Panc1 (cell line): ENCODE results near the gene NEMP1. TPM values are rescaled to one million over a fixed set of nuclear protein-coding genes. Genes with fewer than 3 reads are reported as not detected.

ENCODE experiments used
- ATAC-seq: fragments of 200-7000 bp; cut with Tn5 transposase; 2 replicates; pipeline ENCODE4 v1.9.1; 2020; ENCODE audit warnings: mild to moderate bottlenecking, moderate library complexity
- BruUV-seq: library from RNA; stranded (reverse); fragments of 400-500 nt; replicated peaks from 2 replicates; lab custom pipeline; 2021; lab: Mats Ljungman, UMichigan
- CTCF ChIA-PET: fragments of 300-600 bp; sonication (Branson Sonifier 250); formaldehyde crosslinking; loops from one replicate; lab custom pipeline; 2022; ENCODE audit warnings: antibody characterized with exemption; lab: Charles Lee
- POLR2A ChIA-PET: fragments of 300-600 bp; sonication (Branson Sonifier 250); formaldehyde crosslinking; loops from one replicate; lab custom pipeline; 2022; ENCODE audit warnings: antibody characterized with exemption; lab: Charles Lee
- DNase-seq: peaks from one replicate; pipeline ENCODE4 v3.0.0-alpha.2; 2010; ENCODE audit warnings: low read depth, low spot score
- H3K27ac ChIP-seq: 2 replicates; pipeline ENCODE4 v1.5.1; 2011; ENCODE audit warnings: mild to moderate bottlenecking, low read length, inconsistent platforms
- H3K27me3 ChIP-seq: fragments of 200-500 bp; sonication (Bioruptor generic); 2 replicates; pipeline ENCODE4 v1.6.0; 2014; ENCODE audit warnings: low read length, inconsistent platforms; ENCODE audit not compliant: control insufficient read depth, insufficient read depth
- H3K36me3 ChIP-seq: fragments of 200-500 bp; sonication (Bioruptor generic); 2 replicates; pipeline ENCODE4 v1.5.1; 2014; ENCODE audit warnings: inconsistent platforms, mild to moderate bottlenecking, low read length, moderate library complexity; ENCODE audit not compliant: control insufficient read depth, insufficient read depth
- H3K4me1 ChIP-seq: 2 replicates; pipeline ENCODE4 v1.5.1; 2011; ENCODE audit warnings: inconsistent platforms, mild to moderate bottlenecking, low read length, moderate library complexity; ENCODE audit not compliant: control insufficient read depth, insufficient read depth
- H3K4me3 ChIP-seq, 2 experiments: 2 replicates each; pipeline ENCODE4 v1.5.1; 2011 to 2012; ENCODE audit warnings: low read depth in 2 of 2, low read length in 2 of 2, mild to moderate bottlenecking in 2 of 2, inconsistent platforms in 1 of 2, moderate library complexity in 1 of 2
- H3K9me3 ChIP-seq: fragments of 200-500 bp; sonication (Bioruptor generic); 2 replicates; pipeline ENCODE4 v1.5.1; 2014; ENCODE audit warnings: low read depth, mild to moderate bottlenecking, inconsistent platforms, low read length, moderate library complexity; ENCODE audit not compliant: control insufficient read depth, insufficient read depth
- CTCF ChIP-seq: fragments of 450-650 bp; IDR thresholded peaks from 2 replicates; pipeline ENCODE4 v1.5.1; 2017; ENCODE audit warnings: mild to moderate bottlenecking
- POLR2AphosphoS5 ChIP-seq: IDR thresholded peaks from 2 replicates; pipeline ENCODE4 v1.6.1; 2012; ENCODE audit warnings: mild to moderate bottlenecking, low read depth, low read length, moderate library complexity
- REST ChIP-seq, 2 experiments: IDR thresholded peaks; 2 replicates each; pipeline ENCODE4 v1.6.1; 2011 to 2012; ENCODE audit warnings: low read depth in 2 of 2, control low read depth in 1 of 2, low read length in 1 of 2, mild to moderate bottlenecking in 1 of 2, moderate library complexity in 1 of 2; ENCODE audit not compliant: insufficient read depth in 1 of 2
- SIN3A ChIP-seq: IDR thresholded peaks from 2 replicates; pipeline ENCODE4 v1.6.1; 2012; ENCODE audit warnings: low read depth, mild to moderate bottlenecking, low read length, moderate library complexity, borderline replicate concordance; ENCODE audit not compliant: insufficient read depth
- TCF7L2 ChIP-seq: IDR thresholded peaks from 2 replicates; pipeline ENCODE4 v1.6.1; 2011; ENCODE audit warnings: mild to moderate bottlenecking, low read depth, low read length, inconsistent platforms
- in situ Hi-C: cut with HindIII; loops from 2 replicates; pipeline ENCODE4 v1.10.0; 2016; ENCODE audit warnings: low sequenced_read_pairs, low pct_unique_long_range_greater_than_20kb
- intact Hi-C: fragments of 100-400 bp; cut with micrococcal nuclease; formaldehyde crosslinking; loops from one replicate; pipeline ENCODE4 v1.10.0; 2022; ENCODE audit not compliant: unreplicated experiment
- total RNA-seq: library from RNA; stranded (reverse); gene quantifications from one replicate; pipeline ENCODE4 v1.2.1, GENCODE V29; 2021; ENCODE audit not compliant: unreplicated experiment

NEMP1 gene
- total RNA-seq, 1 experiment from 2014 or later, result 46.9 TPM

GRCh38 chr12:57087691-57088353 lies 9.2 kb upstream of the NEMP1 start:
- TF ChIP-seq CTCF, result no peak
- no peak for TF ChIP-seq SIN3A
- no peak; the same call in 1 of the 2 replicates for TF ChIP-seq POLR2AphosphoS5
- TF ChIP-seq TCF7L2, result no peak
- TF ChIP-seq REST (IDR thresholded peaks at IDR 0.05; ENCODE audit: insufficient read depth in 1 of 2, low read depth in 2 of 2, low read length in 1 of 2), result no peak
- Histone ChIP-seq H3K9me3 (no peaks in the 10 kb centered on the region), H3K27me3 (no peaks in the 10 kb centered on the region), H3K27ac (peak overlapping the region; percentile 86), H3K36me3 (peaks cover 5% of the 10 kb centered on the region; the same call in 1 of the 2 replicates), H3K4me1 (peaks cover 19% of the 10 kb centered on the region), H3K4me3 (peak overlapping the region; percentile 88 to 91)
- intact Hi-C loops, result no loop called here
- ChIA-PET CTCF (interaction anchor here (0.5 to 1.8 kb wide), 2 partner anchors 21 to 24 kb away, joined by 3 to 7 read pairs; partner anchors contain the start of gene STAT6), POLR2A (interaction anchor here (0.6 kb wide), 1 partner anchor 9 kb away, joined by 3 read pairs; no protein-coding TSS in a partner anchor)
- no peak for DNase-seq
- BruUV-seq, result no TSS peak
- in situ Hi-C loops, result no loop called here
- ATAC-seq, result peak; percentile 75

DNA sequence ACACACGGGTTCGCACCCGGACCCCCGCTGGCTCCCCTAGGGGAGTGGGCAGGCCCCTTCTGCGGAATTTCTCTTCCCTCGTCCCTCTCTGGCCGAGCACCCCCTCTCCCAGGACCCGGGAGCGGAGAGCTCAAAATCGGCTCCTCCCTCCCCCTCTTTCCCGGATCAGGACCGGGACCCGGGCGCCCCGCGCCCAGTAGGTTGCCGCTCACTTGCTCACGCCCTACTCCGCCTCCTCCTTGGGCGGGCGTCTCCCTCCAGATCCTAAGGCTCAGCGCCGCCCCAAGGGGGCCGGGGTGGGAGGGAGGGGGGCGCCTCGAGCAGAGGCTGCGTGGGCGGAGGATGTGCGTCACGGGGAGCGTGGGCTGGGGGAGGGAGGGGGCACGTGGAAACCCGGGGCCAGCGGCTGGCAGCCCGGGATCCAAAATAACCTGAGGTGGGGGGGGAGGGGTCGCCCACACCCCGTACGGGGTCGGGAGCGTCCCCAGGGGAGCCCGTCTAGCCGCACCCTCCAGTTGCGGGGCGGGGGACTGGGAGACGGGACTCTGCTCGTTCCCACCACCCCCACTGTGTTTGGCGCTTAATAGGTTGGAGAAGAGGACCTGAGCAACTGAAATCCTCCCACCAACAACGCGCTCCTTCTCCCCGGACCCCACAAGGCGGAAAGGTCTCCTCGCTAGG lies 8.6 kb upstream of the NEMP1 start:
- ATAC-seq, result peak; percentile 74
- H3K4me3 ChIP-seq, result peak overlapping the region; percentile 88 to 91
- CTCF ChIA-PET, result interaction anchor here (0.5 to 1.8 kb wide), 3 partner anchors 22 to 441 kb away, joined by 3 to 7 read pairs (median 3); partner anchors contain the start of genes ATP5F1B and STAT6
- in situ Hi-C loops (no loop called here), intact Hi-C loops (no loop called here)
- H3K27me3 ChIP-seq, result no peaks in the 10 kb centered on the region
- peaks cover 19% of the 10 kb centered on the region for H3K4me1 ChIP-seq
- peaks cover 5% of the 10 kb centered on the region; the same call in 1 of the 2 replicates for H3K36me3 ChIP-seq
- no peaks in the 10 kb centered on the region for H3K9me3 ChIP-seq
- no TSS peak for BruUV-seq
- POLR2A ChIA-PET, result interaction anchor here (0.6 kb wide), 1 partner anchor 8 kb away, joined by 3 read pairs; no protein-coding TSS in a partner anchor
- 0 out of 2 replicates have a peak, but pooled peaks have one; percentile 19 for TF ChIP-seq SIN3A
- TF ChIP-seq TCF7L2, result no peak
- no peak for TF ChIP-seq POLR2AphosphoS5
- no peak for TF ChIP-seq REST (IDR thresholded peaks at IDR 0.05; ENCODE audit: insufficient read depth in 1 of 2, low read depth in 2 of 2, low read length in 1 of 2)
- H3K27ac ChIP-seq, result peak overlapping the region; percentile 90
- DNase-seq, result no peak
